GM18868 (cell line): ENCODE data around the gene DUSP15.
A peak's percentile ranks its signal among the peaks of the same experiment; 100 is the strongest.

Experiments used
- ATAC-seq: cut with Tn5 transposase; IDR thresholded peaks from one replicate; pipeline ENCODE4 v1.9.1; 2021; ENCODE audit warnings: mild to moderate bottlenecking, moderate library complexity; ENCODE audit not compliant: unreplicated experiment

Gene DUSP15, protein sequence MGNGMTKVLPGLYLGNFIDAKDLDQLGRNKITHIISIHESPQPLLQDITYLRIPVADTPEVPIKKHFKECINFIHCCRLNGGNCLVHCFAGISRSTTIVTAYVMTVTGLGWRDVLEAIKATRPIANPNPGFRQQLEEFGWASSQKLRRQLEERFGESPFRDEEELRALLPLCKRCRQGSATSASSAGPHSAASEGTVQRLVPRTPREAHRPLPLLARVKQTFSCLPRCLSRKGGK

DNA sequence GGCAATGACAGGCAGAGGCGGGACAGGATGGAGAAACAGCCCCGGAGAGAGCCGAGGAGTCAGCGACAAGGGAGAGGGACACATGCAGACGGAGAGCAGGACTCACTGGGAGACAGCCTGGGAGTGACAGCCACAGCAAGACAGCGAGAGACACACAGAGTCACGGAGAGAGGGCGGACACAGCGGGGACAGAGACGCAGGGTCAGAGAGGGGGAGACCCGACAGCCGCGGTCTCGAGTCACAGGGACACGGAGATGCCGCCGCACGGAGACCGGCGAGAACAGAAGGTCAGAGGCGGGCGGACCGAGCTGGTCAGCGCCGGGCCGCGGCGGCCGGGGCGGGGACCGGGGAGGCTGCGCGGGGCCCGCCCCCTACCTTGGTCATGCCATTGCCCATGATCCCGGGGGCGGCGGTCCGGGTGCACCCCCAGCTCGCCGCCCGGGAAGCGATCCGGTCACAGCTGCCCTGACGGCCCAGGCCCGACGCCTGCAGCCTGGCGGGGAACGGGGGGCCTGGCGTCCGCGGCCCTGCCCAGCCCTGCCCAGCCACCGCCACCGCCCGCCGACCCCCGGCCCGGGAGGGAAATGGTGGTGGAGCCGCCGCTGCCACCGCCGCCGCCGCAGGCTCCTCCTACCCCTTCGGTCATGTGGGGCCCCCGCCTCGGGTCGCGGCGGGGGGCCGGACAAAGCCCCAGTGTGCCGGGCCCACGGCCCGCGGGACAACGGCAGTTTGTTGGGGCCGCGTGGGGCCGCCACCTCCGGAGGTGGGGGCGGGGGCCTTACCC, at the start of gene DUSP15, which contains the start of gene TTLL9:
Gene DUSP15, minus strand, starts transcription at position 586 of the 784 bp plus-strand sequence. Its CDS starts 190 bp downstream, at position 396.
Gene TTLL9, plus strand, starts transcription at position 693 of the 784 bp plus-strand sequence. CDS start 493 bp downstream, outside the sequence.
- ATAC-seq: no peak

- no peak for ATAC-seq
Observed at GRCh38 chr20:31919410-31920155, 49.3 kb upstream of the DUSP15 start.

DNA sequence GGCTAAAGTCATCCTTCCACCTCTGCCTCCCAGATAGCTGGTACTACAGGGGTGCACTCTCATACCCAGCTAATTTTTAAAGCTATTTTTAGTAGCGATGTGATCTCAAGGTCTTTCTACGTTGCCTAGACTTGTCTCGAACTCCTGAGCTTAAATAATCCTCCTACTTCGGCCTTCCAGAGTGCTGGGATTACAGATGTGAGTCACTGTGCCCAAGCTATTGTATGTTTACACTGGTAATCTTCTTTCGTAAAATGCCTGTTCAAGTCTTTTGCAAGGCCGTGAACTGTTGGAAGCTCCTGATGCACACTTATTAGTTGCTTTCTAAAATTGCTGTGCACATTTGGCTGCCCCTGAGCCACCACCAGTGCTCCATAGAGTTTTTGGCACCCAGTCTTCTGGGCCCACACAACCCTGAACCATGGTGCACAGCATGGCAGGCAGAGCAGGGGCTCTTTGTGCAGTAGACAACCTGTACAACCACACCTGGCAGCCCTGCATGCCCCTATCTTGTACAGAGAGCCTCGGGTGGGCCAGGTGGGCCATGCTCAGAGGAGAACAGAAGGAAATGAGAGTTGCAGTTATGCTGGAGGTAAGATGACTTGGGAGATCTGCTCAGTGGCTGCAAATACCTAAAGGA, 48.3 kb upstream of the DUSP15 start:
- ATAC-seq: no peak

DNA sequence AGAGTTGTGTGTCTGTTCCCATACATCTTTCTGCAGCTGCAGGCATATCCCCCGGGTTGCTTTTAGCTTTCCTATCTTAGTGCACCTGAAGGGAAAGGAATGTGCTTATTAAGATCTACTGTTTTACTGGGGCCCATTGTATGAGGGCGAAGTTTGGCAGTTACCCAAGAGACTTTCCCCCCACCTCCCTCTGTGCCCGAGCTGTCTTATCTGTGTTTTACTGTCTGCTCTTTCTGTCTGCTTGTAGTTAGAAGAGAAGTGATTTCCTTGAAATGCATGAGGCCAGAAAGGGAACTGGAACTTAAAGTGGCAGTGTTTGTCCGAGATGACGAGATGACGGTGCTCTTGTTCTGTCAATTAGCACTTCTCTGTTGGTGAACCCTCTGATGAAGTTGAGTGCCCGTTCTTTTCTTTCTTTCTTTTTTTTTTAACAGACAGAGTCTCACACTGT, 47.7 kb upstream of the DUSP15 start:
- ATAC-seq: peak; percentile 81

- ATAC-seq: no peak
Observed at GRCh38 chr20:31916708-31917107, 46.4 kb upstream of the DUSP15 start.

DNA sequence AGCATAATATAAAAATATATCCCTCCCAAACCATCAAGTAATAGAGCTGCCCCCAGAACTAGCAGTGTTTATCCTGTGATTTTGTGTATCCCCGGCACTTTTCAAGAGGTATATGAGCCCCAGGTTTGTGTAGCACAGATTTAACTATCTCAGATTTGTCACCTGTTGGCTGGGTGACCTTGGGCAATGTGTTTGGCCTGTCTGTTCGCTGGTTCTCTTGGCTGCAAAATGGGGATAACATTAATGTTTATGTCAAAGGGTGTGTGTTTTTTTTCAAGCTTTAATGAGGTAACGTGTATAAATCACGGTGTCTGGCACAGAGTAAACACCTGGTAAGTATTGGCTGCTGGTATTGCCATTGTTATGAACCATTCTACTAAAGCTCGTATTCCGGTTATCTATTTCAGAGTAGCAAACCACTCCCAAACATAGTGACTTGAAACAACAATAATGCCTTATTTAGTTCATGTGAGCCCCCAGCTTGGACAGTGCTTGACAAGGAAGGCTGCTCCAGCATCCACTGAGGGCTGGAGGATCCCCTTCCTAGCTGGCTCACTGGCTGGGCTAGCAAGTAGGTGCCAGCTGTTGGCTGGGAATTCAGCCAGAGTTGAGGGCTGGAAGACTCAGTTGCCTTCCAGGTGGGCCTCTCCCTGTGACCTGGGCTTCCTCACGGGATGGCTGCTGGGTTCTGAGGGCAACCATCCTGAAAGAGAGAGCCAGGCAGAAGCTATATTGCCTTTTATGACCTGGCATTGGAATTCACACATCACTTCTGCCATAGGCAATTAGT, 45.4 kb upstream of the DUSP15 start:
- ATAC-seq: no peak

DNA sequence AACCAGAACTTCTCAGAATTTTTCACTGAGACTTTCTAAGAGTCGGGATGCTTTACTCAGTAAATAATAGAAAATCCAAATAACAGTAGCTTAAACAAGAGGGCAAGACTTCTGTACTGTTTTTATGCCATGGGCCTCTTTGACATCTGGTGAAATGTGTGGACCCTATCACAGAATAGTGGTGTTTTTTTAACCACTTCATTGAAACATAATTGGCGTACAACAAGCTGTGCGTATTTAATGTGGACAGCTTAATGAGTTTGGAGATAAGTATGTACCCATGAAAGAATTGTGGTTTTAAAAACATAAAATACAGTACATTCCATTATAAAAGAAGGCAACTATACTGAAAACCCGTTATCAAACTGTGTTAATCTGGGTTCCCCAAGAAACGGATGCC, 43.8 kb upstream of the DUSP15 start:
- ATAC-seq: no peak

DNA sequence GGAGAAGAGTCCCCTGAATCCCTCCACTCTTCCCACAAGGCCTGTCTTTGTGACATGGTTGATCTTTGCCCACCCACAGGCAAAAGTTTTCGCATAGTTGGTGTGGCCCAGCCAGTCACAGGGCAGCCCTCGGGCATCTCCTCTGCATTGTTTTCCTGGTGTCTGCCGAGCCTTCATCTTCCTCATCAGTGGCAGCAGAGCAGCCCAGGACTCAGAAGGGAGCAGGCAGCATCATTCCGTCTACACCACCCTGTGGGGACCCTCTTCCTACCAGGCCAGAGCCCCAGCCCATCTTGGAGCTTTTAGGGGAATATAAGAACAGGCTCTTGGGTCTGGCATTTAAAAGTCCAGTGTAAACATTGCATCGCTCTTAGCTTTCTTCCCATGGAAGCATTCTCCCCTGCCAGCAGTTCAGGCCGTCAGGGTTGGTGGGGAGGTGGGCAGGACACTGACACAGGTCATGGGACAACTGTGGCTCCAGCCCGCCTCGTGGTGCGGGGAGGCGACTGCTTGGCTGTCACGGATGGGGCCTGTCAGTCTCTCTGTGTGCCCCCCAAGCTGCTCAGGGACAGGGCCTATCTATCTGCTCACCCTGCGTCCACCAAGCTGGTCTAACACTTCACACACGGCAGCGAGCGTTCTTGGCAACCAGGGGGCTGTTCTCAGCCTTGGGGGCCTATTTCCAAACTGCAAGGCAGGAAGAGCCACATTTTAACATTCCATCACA, 43.3 kb upstream of the DUSP15 start:
- ATAC-seq: no peak

- ATAC-seq: no peak
Observed at GRCh38 chr20:31910071-31910803, 39.9 kb upstream of the DUSP15 start.

GRCh38 chr20:31909253-31910070, 39.1 kb upstream of the DUSP15 start:
- no peak for ATAC-seq

DNA sequence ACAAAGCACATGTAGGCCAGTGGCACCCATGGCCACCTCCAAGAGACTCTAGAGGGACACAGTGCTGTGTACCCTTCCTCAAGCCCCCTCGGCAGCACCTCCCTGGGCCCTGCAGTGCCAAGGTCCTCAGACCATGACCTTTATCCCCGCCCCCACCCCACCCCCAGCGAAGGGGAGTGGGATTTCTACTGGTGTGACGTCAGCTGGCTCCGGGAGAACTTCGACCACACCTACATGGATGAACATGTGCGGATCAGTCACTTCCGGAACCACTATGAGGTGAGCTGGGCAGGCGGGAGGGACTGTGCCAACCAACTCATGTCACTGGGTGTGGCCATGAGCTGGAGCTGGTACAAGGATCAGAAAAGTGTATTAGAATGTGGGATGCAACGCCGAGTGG, 38.1 kb upstream of the DUSP15 start:
- ATAC-seq: no peak

- ATAC-seq: no peak
Observed at GRCh38 chr20:31908016-31908415, 37.7 kb upstream of the DUSP15 start.

DNA sequence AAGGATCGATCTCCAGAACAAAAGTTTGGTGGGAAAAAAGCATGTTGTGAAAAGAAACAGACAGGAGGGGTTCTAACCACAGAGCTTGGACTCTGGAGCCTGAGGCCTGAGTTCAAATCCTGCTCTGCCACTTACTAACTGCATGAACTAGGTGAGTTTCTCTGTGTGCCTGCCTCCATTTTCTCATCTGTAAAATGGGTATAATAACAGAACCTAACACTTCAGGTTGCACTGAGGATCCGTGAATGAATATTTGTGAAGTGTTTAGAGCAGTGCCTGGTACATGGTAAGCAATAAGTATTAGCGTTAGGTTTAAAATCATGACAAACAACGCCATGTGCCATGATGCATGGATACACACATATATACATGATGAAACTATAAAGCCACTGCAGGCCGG, 36.7 kb upstream of the DUSP15 start:
- ATAC-seq: no peak

GRCh38 chr20:31906001-31906400, 35.7 kb upstream of the DUSP15 start:
- no peak for ATAC-seq

GRCh38 chr20:31903627-31904386, 33.5 kb upstream of the DUSP15 start:
- ATAC-seq: no peak

GRCh38 chr20:31901615-31902014, 31.3 kb upstream of the DUSP15 start:
- ATAC-seq: no peak

DNA sequence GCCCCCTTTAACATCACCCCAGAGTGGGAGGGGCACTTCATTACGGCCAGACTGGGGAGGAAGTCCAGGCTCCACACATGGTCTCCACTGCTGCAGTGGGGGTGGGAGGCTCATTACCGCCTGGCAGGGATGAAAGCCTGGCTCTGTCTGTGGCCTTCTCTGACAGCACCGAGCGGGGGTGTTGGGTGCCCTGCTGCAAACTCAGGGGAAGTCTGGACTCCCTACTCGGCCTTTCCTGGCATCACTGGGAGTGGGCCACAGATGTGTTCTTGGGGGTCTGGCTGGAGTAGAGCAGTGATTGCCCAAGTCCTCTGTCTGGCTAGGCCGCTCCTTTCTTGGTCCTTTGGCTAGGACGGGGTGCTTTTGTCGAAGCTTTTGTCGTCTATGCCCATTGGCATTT, 27.2 kb upstream of the DUSP15 start:
- ATAC-seq: no peak
